Glomerular endothelial cell (primary cell): ENCODE results near the gene HPGD. TPM values are rescaled to one million over a fixed set of nuclear protein-coding genes. Genes with fewer than 3 reads are reported as not detected.

ENCODE experiments used
- DNase-seq: peaks from one replicate; pipeline ENCODE4 v3.0.0-alpha.2; 2011; ENCODE audit warnings: low read depth, low spot score; ENCODE audit errors: extremely low read depth
- total RNA-seq: library from RNA; depleted of rRNA; stranded (reverse); fragments of >200 nt; gene quantifications from 2 replicates; pipeline ENCODE4 v1.2.3, GENCODE V29; 2015

The HPGD gene
- 4.6 TPM in 1 of 2 replicates, not detected in the other for total RNA-seq

DNA sequence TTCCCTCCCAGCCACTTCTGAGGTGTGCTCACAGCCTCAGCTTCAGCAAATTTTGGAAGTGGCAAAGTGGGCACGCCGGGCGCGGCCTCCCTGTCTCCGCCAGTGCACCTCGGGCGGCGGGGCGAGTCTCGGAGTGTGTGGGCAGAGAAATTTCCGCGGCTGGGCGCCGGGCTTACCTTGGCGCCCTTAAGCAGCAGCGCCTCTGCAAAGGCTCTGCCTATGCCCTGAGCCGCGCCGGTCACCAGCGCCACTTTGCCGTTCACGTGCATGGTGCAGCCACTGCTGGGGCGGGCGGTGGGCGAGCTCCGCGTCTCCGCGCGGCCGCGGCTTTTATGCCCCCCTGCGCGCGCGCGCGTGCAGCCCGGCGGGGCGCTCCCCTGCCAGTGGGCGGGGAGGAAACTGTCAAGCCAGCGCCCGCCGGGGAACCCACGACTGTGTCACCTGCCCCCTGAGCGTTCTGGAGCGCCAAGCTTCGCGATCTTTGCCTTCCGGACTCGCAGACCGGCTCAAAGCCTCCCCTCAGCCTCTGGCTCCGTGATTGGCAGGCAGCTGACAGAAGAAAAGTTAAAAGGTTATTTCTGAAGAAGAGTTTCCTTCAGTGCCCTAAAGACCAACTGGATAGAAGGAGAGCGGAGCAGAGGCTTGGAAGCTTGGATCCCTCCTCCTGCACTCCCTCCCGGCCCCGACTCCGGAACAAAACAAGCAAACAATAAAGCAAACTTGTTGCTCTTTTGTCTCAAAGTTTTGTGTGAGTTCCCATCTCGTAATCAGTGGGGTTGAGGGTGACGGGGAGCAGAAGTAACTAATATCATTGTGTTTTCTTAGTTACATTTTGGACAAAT, at the start of gene HPGD:
TSS of gene HPGD (minus strand) at position 306 of the 842 bp plus-strand sequence. CDS start at position 269, 37 bp downstream.
- DNase-seq, result no peak

GRCh38 chr4:174564529-174564928, 42.2 kb upstream of the HPGD start:
- DNase-seq, result no peak

DNA sequence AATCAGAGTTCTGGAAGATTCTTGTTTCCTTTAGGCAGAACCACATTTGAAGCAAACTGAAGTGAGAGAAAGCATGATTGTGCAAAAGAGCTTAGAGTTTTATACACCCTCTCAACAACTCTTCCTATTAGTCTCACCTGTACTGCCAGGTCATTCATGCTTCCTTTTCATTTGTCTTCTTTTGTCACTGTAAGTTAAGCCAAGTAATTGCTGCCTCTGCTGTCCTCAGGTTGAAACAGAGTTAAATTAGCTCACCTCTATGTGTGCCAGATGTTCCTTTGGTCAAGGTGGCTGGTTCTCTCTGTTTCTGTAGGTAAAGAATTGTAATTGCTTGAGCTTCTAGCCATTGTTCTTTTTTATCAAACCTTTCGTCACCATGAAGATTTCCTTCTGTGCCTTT, 41.1 kb upstream of the HPGD start:
- DNase-seq, result no peak

GRCh38 chr4:174561560-174561959, 39.3 kb upstream of the HPGD start:
- DNase-seq, result no peak

- DNase-seq, result no peak
These were observed 37.6 kb upstream of the HPGD start for GRCh38 chr4:174559894-174560293.

GRCh38 chr4:174555789-174556630, 33.7 kb upstream of the HPGD start:
- no peak for DNase-seq

DNA sequence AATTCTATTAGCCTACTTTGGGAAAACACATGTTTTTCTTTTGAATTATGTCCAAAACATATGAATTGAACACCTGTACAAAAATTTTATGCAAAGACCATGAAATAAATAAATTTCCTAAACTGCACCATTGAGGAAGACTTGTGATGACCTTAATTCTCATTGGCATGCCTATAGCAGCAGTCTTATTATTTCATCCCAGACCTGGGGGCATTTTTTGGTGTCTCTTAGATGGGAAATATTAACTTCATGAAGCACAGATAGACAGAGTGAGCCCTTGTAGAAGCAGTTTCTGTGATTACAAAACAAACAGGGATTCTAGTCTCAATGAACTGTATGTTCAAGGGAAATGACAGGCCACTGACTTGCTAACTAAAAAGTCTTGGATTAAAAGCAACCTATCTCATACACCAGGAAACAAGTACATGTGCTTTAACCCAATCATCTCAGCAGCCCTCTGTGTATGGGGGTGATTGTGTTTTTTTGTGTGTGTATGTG, 32.0 kb upstream of the HPGD start:
- no peak for DNase-seq

DNA sequence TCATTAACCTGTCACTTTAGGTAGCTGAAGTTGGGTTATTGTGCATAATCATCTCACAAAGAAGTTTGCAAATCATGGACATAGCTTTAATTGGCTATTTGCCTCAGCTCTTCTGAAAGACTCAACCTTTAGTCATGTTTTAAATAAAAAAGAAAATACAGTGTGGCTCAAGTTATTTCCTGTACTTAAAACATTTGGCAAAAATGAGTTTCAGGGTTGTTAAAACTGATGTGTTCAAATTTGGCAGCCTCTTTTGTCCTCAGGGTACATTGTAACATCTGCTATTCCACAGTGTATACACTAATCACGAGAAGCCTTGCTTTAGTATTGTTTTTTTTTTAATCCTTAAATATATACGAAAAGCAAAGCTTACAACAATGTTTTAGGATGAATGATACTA, 31.5 kb upstream of the HPGD start:
- no peak for DNase-seq

DNA sequence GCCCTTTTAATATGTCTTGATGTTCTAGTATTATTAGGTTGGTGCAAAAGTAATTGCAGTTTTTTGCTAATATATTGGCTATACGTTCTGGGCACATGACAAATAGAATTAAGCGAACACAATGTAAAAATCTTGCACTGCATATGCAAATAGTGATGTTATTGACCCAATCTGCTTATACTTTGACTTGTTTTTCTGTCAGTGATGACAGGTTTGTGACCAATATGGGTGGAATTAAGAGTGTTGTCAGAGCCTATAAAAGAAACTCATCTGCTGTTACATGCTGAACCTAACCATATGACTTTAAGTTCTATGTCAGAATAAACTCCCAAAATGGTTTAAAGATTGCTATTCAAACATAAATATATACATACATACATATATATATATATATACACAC, 30.7 kb upstream of the HPGD start:
- no peak for DNase-seq

DNA sequence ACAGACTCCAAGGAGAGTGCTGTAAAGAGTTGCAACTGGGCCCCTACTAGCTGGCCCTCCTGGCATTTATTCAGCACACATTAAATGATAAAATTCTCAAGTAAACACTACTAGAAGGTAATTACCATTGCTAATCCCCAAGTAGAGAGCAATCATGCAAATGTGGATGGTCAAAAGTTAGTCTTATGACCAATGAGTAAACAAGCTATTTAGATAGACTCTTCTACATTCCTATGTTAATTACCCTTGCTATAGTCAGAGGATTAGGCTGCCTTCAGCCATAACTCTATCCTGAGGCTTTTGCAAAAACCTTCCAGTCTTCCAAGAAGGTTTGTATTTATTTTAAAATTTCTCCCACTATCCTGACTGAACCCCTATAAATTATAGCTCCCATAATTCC, 28.3 kb upstream of the HPGD start:
- no peak for DNase-seq

GRCh38 chr4:174549721-174550120, 27.4 kb upstream of the HPGD start:
- no peak for DNase-seq

DNA sequence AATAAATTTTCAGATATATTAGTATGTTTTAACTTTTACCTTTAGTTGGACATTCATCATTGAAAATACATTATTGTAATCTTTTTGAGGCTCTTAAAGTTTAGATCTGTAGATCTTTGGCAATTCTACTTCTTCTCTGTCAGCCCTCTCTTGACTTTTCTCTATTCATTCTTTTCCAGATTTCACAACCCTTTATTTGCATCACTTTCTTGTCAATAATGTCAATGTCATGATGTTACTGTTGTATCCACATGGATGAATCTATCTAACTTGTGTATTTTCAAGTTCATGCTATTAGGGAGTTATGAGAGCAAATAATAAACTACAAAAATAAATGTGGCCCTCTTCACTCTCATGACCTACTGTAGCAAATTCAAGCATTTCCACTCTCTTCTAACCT, 23.0 kb upstream of the HPGD start:
- DNase-seq, result no peak

DNA sequence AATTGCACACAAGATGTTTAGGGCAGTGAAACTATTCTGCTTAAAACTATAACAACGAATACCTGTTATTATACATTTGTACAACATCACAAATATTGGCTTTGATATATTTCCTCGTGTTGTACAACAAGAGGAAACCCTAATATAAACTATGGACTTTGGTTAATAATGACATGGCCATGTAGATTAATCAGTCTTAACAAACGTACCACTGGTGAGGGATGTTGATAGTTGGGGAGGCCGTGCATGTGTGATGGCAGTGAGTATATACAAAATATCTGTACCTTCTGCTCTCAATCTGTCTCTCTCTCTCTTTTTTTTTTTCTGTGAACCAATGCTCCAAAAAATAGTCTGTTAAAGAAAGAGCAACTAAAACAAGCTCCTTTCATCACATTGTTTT, 22.2 kb upstream of the HPGD start:
- DNase-seq, result no peak

DNA sequence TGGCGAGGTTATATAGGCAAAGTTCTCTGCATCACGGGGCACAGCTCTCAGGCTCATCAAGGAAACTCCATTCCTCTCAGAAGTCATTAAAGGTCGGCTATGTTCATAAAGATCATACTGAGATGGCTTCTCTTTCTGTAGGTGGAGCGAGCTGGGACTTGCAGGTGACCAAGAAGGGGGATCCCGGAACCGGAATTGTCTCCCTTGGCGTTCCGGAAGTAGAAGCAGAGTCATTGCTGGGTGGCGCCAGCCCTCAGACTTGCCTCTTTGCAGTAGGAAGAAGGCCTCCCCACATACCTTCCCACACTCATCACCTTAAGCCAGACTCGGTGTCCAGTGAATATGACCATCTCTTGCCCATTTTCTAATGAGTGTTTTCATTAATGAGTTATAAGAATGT, 17.9 kb upstream of the HPGD start:
- no peak for DNase-seq

DNA sequence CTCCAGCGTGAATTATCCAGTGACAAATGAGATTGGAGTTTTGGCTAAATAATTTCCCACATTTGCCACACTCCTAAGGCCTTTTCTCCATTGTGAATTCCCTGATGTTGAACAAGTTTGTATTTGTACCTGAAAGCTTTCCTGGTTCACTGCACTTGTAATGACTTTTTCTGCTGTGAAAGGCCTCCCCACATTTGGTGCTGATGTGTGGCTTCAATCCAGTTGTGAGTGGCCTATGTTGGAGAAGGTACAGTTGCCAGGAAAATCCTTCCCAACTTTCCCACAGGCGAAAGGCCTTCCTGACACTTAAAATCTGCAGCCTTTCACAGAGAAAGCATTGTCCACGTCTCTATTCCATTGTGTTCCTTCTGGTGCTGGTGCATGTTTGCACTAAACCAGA, 17.3 kb upstream of the HPGD start:
- no peak for DNase-seq

DNA sequence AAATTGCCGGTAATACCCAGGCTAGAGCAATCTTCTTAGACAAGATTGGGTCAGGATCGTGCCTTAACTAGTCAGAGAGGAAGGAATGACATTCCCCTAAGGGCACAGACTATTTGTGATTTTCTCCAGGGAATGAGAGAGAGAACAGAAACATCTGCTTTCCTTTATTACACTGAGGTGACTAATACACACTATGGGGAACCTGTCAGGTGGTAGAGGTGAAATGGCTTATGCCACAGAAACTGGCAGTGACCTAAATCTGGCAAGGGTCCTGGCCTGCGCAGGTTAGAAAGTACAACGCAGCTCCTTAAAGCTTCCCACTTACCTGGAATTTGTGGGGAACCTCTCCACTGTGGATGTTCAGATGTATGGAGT, 16.6 kb upstream of the HPGD start:
- DNase-seq, result no peak

DNA sequence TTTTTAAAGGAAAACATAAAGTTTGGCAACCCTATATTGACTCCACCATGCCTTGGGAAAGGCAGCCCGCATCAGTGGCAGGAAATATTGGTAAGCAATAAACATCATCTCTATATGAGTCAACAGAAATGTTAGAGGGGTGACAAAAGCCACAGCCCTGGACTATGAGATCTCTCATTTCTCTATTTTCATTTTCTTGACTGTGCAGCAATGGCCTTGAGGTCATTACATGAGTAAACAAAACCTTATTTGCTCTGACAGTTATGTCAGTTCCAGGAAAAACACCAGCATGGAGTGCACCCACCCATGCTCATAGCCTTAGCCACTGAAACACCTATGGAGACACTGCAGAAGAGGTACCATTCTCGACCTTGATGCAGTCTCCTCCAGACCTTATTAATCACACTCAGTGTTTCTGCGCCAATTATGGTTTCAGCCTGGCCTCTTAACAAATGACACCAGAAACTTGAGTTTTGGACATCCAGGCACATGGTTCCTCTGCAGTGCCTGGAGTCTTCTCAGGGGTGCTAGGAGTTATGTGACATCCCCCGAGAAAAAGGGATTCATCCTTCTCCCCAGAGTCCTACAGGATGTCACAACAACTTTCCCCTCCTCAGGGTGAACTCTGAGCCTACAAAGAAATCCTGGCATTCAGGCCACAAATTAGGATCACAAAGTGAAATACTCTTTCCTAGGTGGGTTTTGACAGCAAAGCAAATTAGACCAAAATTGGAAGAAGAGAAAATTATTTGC, 16.0 kb upstream of the HPGD start:
- no peak for DNase-seq

DNA sequence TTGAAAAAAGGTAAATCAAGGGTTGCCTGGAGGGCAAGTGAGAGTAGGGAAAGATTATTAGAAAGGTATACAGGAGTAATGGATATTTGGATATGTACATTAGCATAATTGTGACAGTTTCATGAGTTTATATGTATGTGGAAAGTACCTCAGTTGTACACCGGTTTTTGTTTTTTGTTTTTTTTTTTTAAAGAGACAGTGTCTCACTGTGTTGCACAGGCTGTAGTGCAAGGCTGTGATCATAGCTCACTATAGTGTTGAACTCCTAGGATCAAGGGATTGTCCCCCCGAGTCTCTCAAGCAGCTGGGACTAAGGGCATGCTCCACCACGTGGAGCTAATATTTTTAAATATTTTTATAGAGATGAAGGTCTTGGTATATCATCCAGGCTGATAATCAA, 15.3 kb upstream of the HPGD start:
- no peak for DNase-seq

DNA sequence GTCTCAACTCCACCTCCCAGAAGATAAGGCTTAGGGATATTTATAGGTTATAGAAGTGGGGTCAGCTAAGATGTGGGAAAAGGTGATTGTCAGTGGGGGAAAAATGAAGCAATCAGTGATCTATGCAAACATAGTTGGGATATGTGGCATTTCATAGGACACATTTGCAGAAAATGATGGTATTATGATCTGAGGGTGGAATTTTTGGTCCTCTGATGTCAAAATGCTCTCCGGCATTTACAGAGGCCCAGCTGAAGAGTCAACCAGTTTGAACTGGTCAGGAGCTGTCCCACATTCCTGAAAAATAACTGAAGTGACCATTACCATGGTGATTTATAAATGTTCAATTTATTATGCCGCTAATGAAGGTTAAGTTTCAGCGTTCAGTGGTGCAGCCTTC, 12.2 kb upstream of the HPGD start:
- no peak for DNase-seq

DNA sequence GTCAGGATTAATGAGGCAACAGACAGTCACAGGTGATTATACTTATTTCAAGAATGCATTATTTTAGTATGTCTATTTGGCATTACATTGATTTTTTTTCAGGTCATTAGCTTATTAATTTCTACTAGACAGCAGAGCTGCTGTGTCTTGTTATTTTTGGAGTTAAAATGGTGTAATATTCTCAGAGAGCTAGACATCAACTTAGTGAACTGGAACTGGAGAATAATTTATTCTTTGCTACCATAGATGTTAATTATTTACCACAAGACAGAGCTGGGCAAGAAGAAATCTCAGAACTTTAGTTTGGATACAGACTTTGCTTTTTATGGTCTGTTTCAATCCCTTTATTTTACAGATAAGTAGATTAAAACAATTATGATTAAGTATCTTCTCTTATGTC, 10.2 kb upstream of the HPGD start:
- no peak for DNase-seq

DNA sequence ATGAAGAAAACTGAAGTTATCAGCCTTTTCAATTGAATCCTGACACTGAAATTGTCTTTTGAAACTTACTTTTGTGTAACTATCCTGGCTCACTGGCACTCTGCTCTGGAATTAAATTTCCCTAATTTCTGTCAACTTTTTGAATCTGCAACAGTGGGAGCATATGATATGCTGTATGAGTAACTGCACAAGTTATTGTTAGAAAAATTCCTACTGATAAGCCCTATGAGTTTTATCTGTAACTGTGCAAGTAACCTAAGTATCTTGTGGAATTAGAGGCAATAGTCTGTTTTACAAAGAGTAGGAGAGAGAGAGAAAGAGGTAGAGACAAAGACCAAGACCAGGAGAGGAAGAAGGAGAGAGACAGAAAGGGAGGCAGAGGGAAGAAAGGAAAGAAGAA, 9.2 kb upstream of the HPGD start:
- no peak for DNase-seq
